ENCODE data around the gene PDIA6.
"Not testable (repeated sequence)": the region's sequence is repeated elsewhere in the genome, so short reads cannot be mapped to it uniquely, and the experiment has no call there.

Gene PDIA6

DNA sequence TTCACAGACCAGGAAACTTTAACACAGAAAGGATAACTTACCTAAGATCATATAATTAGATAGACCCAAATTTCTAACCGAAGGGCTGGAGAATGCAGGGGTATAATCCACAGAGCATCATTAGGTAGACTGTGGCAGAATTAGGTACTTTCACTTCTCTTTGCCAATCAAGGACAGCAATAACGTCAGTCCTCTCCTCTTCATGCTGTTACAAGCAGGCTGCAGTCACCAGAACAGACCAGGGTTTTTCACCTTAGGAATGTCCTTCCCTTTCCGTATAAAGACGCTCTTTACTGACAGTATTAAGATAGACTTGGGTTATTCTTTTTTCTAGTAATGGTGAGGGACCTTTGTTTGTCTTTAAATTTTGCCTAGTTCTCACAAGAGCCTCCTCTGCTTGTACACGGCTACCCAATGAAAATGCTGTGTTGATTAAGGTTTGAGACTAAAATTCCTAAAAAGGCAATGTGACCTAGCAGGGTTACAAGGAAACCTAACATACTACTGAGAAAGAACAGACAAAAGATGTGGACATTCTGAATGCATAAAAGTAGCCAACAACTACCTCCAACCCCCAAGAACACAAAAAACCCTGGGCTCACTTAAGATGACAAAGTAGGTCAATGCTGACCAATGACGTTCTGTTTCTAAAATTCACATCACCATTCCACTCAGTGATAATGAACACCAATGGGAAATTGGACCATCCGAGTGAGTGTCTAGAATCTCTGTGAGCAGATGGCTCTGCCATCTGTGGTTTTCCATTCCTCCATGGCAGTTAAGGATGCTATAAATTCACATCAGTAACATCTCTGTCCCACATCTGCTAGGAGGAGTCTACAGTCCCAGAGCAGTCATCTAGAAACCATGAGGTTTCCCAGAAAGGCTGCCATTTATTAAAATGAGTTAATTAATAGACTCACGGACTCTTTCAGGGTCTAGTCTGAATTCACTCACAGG is 2.1 kb downstream of the PDIA6 start:
- DNase-seq (ENCODE audit: low spot score), result no peak

DNA sequence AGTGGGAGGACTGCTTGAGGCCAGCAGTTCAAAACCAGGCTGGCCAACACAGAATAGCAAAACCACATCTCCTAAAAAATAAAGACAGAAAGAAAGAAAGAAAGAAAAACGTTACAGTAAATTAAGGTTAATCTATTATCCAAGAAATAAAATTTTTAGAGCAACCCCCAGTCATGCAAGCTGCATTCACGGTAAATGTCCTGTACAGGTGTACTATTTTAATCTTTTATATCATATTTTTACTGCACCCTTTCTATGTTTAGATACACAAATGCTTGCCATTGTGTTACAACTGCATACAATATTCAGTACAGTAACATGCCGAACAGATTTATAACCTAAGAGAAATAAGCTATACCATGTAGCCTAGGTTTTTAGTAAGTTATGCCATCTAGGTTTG is 6.0 kb downstream of the PDIA6 start:
- DNase-seq (ENCODE audit: low spot score), result no peak

DNA sequence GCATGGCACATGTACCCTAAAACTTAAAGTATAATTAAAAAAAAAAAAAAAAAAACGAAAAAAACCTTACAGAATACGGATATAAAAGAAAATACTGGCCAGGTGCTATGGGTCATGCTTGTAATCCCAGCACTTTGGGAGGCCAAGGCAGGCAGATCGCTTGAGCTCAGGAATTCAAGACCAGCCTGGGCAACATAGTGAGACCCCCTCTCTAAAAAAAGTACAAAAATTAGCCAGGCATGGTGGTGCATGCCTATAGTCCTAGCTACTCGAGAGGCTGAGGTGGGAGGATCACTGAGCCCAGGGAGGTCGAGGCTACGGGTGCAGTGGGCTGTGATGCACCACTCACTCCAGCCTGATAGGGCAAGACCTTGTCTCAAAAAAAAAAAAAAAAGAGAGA is 6.6 kb downstream of the PDIA6 start:
- not testable (repeated sequence) for DNase-seq (ENCODE audit: low spot score)

GRCh38 chr2:10802657-10803056 is 9.9 kb downstream of the PDIA6 start:
- no peak for DNase-seq (ENCODE audit: low spot score)

- DNase-seq (ENCODE audit: low spot score), result no peak
These were observed 12.4 kb downstream of the PDIA6 start for GRCh38 chr2:10800163-10800562.

- no peak for DNase-seq (ENCODE audit: low spot score)
These were observed 13.8 kb downstream of the PDIA6 start for GRCh38 chr2:10798783-10799182.

DNA sequence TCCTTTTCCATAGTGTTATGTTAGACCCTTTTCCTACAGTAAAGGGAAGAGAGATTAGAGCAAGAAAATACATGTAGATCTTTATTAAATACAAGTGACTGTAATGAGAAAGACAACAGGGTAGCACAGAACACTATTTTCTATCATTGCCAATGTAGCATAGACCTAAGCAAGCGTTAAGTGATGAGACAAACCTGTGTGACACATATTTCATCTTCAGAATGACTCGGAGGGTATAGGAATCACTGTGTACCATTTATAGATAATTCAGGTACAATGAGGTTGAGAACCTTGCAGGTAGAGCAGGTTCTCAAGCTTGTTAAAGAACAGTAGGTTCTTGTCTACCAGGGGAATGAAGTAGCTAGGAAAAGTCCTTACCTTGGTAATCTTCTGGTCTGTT is 15.9 kb downstream of the PDIA6 start:
- DNase-seq (ENCODE audit: low spot score), result no peak

- DNase-seq (ENCODE audit: low spot score), result no peak
These were observed 17.0 kb downstream of the PDIA6 start for GRCh38 chr2:10795508-10796046.

DNA sequence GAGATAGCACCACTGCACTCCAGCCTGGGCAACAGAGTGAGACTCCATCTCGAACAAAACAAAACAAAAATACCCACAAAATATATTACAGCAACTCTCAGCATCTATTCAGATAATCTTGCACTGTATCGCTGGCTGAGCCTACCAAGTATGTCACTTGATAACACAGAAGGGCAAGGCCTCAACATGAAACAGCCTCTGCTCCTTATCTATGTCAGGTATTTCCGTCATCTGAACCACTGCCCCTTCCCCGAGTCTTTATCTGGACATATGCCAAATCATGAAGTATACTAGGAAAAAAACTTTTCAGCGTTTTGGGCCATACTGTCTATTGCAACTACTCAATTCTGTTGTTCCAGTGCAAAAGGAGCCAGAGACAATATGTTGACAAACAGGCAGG is 17.7 kb downstream of the PDIA6 start:
- DNase-seq (ENCODE audit: low spot score), result no peak

- no peak for DNase-seq (ENCODE audit: low spot score)
These were observed 18.8 kb downstream of the PDIA6 start for GRCh38 chr2:10793816-10794215.

GRCh38 chr2:10792660-10793400 is 19.8 kb downstream of the PDIA6 start:
- DNase-seq (ENCODE audit: low spot score), result no peak

- no peak for DNase-seq (ENCODE audit: low spot score)
These were observed 20.5 kb downstream of the PDIA6 start for GRCh38 chr2:10792001-10792634.

- DNase-seq (ENCODE audit: low spot score), result no peak
These were observed 22.2 kb downstream of the PDIA6 start for GRCh38 chr2:10790228-10790973.

- DNase-seq (ENCODE audit: low spot score), result no peak
These were observed 23.7 kb downstream of the PDIA6 start for GRCh38 chr2:10788855-10789254.

DNA sequence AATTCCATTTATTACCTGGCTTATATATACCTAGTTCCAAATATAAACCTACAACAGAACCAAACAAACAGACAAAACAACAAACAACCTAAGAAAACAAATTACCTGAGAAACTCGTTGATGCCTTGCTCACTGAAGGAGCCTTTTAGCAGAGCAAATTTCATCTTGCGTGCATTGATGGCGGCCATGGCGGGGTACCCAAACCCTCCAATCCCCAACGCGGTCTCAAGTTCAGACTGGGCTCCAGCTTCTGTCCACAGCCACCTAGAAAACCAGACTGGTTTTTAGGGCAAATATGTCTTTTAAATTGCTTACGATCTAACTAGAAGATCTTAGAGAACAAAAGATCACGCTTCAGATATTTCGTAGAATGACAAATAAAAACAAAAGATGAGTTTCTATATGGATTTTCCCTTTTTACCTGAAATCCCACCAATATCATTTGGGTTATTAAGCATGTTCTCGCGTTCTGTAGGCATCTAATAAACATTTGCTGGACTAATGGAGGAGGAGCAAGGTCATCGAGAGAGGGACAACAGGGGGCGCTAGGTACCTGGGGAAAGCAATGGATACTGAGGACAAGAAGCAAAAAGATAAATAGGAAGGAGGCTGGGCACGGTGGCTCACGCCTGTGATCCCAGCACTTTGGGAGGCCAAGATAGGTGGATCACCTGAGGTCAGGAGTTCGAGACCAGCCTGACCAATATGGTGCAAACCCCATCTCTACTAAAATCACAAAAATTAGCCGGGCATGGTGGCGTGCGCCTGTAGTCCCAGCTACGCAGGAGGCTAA is 25.2 kb downstream of the PDIA6 start:
- no peak for DNase-seq (ENCODE audit: low spot score)

DNA sequence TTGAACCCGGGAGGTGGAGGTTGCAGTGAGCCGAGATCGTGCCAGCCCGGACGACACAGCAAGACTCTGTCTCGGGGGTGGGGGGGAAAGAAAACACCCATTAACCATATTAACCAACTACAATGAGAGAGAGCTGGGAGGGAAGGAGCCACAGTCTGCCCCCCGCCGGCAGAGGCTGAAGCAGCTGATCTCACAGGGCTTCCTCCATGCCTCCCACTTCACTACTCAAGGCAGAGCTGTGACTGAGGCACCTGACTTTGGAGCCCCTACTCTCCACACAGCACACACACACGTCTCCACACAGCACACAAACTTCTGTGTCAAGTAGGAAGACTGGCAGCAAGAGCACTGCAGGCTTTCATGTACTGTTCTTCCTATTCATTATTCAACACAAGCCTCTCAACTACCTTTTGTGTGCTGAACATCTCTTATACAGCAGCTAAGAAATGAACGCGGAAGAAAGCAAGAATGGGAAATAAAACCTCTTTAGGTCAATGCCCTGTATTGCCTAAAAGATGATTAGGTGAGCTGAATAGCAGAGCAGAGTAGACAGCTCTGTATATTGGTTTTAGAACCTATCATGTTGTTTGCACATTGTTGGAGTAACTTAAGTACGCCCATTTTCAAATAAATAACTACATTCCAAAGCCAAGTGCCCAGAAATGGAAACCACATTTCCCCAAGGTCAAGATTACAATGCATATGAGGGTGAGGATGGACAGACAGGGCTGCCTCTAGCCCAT is 26.2 kb downstream of the PDIA6 start:
- no peak for DNase-seq (ENCODE audit: low spot score)

- DNase-seq (ENCODE audit: low spot score), result no peak
These were observed 27.3 kb downstream of the PDIA6 start for GRCh38 chr2:10785260-10785659.

- no peak for DNase-seq (ENCODE audit: low spot score)
These were observed 27.9 kb downstream of the PDIA6 start for GRCh38 chr2:10784719-10785118.

- no peak for DNase-seq (ENCODE audit: low spot score)
These were observed 29.2 kb downstream of the PDIA6 start for GRCh38 chr2:10783421-10783820.

DNA sequence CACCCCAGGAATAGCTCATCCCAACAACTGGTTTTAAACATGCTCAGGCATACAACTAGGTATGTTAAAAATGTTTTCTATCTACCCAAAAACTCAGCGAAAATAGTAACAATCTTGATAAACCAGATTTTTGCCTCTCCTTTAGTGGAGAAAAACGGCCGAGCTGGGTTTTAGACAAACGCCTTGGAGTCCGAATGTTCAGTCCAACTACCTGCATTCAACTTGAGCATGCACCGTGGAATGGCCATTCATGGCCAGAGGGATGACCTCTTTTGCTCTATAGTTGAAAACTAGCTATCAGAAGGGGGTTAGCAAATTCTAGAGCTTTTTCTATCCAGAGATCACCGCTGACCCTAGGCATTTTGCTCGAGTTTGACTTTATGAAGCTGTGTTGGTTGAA is 30.8 kb downstream of the PDIA6 start:
- no peak for DNase-seq (ENCODE audit: low spot score)
